ENCODE measurements around the gene RPS29. TPM values are rescaled to one million over a fixed set of nuclear protein-coding genes. Genes with fewer than 3 reads are reported as not detected.

The RPS29 gene
- total and polyA plus RNA-seq, 2 of the 13 experiments (the other 11 are each of a cell fraction or from before 2014, with no cell fraction given): 4,303 to 8,215 TPM

GRCh38 chr14:49633640-49634546 lies 47.7 kb upstream of the RPS29 start (continued):
- TF ChIP-seq CSRNP1 (CRISPR knock-in tag; IDR thresholded peaks at IDR 0.05) (peak; percentile 41), EEA1 (CRISPR knock-in tag; IDR thresholded peaks at IDR 0.05; ENCODE audit: borderline replicate concordance) (0 out of 2 replicates have a peak, but pooled peaks have one; percentile 81), FOXK2 (IDR thresholded peaks at IDR 0.05) (no peak), ISL2 (CRISPR knock-in tag; IDR thresholded peaks at IDR 0.05) (0 out of 2 replicates have a peak, but pooled peaks have one; percentile 35), SKIL (CRISPR knock-in tag; IDR thresholded peaks at IDR 0.05; ENCODE audit: borderline replicate concordance) (peak; percentile 70), IKZF5 (CRISPR knock-in tag; IDR thresholded peaks at IDR 0.05) (peak; percentile 76), NCOA5 (CRISPR knock-in tag; IDR thresholded peaks at IDR 0.05) (no peak), ASH2L (IDR thresholded peaks at IDR 0.05; ENCODE audit: insufficient read length, low read depth, low read length) (peak; percentile 95), GMEB1 (CRISPR knock-in tag; IDR thresholded peaks at IDR 0.05; ENCODE audit: borderline replicate concordance) (peak; percentile 75), ZNF704 (CRISPR knock-in tag; IDR thresholded peaks at IDR 0.05; ENCODE audit: borderline replicate concordance) (no peak), TGIF2 (CRISPR knock-in tag; IDR thresholded peaks at IDR 0.05) (peak; percentile 81), ZNF124 (CRISPR knock-in tag; IDR thresholded peaks at IDR 0.05) (peak; percentile 55; the same call in 1 of the 2 replicates), ZNF710 (CRISPR knock-in tag; IDR thresholded peaks at IDR 0.05; ENCODE audit: borderline replicate concordance) (peak; percentile 88), ZNF264 (CRISPR knock-in tag; IDR thresholded peaks at IDR 0.05) (0 out of 2 replicates have a peak, but pooled peaks have one; percentile 18)
